ENCODE results near the gene EPN2. TPM values are rescaled to one million over a fixed set of nuclear protein-coding genes. Genes with fewer than 3 reads are reported as not detected.
"Not testable (repeated sequence)": the region's sequence is repeated elsewhere in the genome, so short reads cannot be mapped to it uniquely, and the experiment has no call there.

The EPN2 gene
- total RNA-seq = 1 to 10 TPM; 6.3 to 7.7 TPM

DNA sequence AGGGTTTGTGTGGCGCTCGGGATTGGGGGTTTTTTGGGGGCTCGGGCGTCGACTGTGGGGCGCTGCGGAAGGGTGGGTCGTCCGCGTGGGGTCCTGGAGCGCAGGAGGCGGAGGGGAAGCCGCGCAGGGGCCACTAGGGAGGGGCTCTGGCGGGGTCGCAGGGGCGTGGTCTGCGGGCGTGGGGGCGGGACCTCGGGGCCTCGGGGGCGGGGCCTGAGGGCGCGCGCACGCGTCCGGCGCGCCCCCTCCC is at the start of gene EPN2:
EPN2 (plus strand) TSS at position 228 of the 250 bp plus-strand sequence. CDS start 45,754 bp downstream, outside the sequence.
- POLR2A ChIA-PET; H3K4me1 Mint-ChIP-seq; H3K27ac Mint-ChIP-seq; CTCF ChIA-PET; H3K9me3 Mint-ChIP-seq; H3K36me3 Mint-ChIP-seq (ENCODE audit: low read depth): not testable (repeated sequence)
- peaks cover 12% of the 10 kb centered on the region for H3K27me3 Mint-ChIP-seq
- DNase-seq = peak; percentile 59
- H3K4me3 Mint-ChIP-seq = peak within 1 kb of the TSS; percentile 80

DNA sequence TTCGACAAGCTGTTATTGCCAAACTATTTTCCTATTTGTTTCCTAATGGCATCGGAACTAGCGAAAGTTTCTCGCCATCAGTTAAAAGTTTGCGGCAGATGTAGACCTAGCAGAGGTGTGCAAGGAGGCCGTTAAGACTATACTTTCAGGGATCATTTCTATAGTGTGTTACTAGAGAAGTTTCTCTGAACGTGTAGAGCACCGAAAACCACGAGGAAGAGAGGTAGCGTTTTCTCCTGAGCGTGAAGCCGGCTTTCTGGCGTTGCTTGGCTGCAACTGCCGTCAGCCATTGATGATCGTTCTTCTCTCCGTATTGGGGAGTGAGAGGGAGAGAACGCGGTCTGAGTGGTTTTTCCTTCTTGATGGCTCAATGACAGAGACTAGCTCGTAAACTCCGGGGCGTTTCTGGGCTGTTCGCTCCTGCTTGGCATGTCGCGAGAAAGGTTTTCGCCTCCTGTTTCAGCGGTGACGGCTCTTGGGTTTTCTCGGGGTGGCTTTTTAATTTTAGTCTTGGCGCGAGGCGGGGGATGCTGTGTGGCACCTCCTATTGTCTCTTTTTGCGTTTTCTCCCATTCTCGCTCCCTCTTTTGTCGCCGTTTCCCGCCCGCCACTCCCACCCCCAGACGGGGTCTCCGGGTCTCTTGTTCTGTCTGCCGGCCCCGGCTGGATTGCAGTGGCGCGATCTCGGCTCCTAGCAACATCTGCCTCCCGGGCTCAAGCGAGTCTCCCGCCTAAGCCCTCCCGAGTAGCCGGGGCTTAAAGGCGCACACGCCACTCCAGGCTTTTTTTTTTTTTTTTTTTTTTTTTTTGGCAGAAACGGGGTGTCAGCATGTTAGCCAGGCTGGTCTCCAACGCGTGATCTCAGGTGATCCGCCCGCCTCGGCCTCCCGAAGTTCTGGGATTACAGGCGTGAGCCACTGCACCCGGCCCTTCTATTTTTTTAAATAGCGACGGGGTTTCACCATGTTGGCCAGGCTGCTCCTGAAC is 49.0 kb upstream of the EPN2 start:
- H3K9me3 Mint-ChIP-seq; H3K4me1 Mint-ChIP-seq; H3K27ac Mint-ChIP-seq; H3K27me3 Mint-ChIP-seq; POLR2A ChIA-PET; DNase-seq; CTCF ChIA-PET; H3K36me3 Mint-ChIP-seq (ENCODE audit: low read depth); H3K4me3 Mint-ChIP-seq: not testable (repeated sequence)

DNA sequence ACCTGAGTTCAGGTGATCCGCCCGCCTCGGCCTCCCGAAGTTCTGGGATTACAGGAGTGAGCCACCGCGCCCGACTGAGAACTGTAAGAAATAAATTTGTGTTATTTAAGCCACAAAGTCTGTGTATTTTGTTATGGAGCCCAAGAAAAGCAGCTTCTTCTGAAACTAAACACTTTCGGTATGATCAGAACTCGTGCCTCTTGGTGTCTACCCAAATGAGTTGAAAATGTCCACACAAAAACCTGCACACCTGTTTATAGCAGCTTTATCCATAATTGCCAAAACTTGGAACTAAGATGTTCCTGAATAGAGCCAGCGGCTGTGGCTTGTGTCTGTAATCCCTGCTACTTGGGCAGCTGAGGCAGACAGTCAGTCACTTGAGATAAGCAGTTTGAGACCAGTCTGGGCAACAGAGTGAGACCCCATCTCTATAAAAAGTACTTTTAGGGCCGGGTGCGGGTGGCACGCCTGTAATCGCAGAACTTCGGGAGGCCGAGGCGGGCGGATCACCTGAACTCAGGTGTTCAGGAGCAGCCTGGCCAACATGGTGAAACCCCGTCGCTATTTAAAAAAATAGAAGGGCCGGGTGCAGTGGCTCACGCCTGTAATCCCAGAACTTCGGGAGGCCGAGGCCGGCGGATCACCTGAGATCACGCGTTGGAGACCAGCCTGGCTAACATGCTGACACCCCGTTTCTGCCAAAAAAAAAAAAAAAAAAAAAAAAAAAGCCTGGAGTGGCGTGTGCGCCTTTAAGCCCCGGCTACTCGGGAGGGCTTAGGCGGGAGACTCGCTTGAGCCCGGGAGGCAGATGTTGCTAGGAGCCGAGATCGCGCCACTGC is 48.1 kb upstream of the EPN2 start:
- H3K36me3 Mint-ChIP-seq (ENCODE audit: low read depth); POLR2A ChIA-PET; CTCF ChIA-PET; H3K4me3 Mint-ChIP-seq; DNase-seq; H3K27me3 Mint-ChIP-seq; H3K9me3 Mint-ChIP-seq; H3K27ac Mint-ChIP-seq; H3K4me1 Mint-ChIP-seq: not testable (repeated sequence)

DNA sequence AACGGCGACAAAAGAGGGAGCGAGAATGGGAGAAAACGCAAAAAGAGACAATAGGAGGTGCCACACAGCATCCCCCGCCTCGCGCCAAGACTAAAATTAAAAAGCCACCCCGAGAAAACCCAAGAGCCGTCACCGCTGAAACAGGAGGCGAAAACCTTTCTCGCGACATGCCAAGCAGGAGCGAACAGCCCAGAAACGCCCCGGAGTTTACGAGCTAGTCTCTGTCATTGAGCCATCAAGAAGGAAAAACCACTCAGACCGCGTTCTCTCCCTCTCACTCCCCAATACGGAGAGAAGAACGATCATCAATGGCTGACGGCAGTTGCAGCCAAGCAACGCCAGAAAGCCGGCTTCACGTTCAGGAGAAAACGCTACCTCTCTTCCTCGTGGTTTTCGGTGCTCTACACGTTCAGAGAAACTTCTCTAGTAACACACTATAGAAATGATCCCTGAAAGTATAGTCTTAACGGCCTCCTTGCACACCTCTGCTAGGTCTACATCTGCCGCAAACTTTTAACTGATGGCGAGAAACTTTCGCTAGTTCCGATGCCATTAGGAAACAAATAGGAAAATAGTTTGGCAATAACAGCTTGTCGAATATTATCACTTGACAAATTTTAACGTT is 47.3 kb upstream of the EPN2 start:
- DNase-seq; H3K9me3 Mint-ChIP-seq; H3K27me3 Mint-ChIP-seq; H3K27ac Mint-ChIP-seq; H3K4me3 Mint-ChIP-seq; POLR2A ChIA-PET; CTCF ChIA-PET; H3K4me1 Mint-ChIP-seq; H3K36me3 Mint-ChIP-seq (ENCODE audit: low read depth): not testable (repeated sequence)

DNA sequence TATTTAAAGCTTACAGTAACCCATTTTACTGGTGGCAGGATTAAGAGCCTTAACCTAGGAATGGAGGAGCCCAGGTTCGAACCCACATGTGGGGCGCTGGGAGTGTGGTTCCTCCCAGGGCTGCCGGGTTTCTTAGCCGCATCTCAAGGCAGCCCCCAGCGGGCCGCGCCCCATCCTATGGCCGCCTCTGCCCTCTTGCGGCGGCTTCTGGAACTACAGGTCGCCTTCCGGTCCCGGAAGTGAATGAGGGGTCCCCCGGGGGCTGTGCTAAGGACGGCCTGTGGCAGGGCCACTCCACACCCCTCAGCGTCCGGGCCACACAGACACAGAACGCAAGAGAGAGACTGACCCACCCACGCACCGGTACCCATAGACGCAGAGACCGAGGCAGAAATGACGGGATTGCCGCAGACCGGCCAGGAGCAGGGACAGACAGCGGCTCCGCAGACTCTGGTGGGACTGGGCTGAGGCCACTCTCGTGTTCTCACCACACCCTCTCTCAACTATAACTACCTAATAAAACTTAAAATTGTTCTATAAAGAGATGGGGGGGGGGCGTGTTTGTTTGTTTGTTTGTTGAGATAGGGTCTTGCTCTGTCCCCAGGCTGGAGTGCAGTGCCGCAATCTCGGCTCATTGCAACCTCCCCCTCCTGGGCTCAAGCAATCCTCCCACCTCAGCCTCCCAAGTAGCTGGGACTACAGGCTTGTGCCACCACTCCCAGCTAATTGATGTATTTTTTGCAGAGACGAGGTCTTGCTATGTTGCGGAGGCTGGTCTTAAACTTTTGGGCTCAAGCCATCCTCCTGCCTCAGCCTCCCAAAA is 40.6 kb upstream of the EPN2 start:
- H3K4me1 Mint-ChIP-seq; H3K36me3 Mint-ChIP-seq (ENCODE audit: low read depth); POLR2A ChIA-PET; H3K9me3 Mint-ChIP-seq; DNase-seq; CTCF ChIA-PET; H3K27ac Mint-ChIP-seq; H3K27me3 Mint-ChIP-seq; H3K4me3 Mint-ChIP-seq: not testable (repeated sequence)

DNA sequence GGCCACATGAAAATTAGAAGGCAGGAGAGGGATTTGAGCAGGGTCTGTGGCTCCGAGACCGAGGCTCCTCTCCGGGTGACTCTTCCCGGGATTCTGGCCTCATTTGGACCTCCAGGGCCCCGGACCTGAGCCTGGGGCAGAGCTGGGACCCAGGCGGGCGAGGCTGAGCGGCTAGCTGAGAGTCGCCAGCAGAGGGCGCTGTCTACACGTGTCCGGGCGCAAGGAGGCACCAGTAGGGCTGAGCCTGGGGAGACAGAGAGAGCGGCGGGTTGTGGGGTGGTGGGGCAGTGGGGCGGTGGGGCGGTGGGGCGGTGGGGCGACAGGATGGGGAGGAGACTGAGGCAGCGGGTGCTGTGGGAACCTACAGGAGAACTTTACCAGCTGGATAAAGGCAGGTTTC is 34.7 kb upstream of the EPN2 start:
- H3K4me1 Mint-ChIP-seq; H3K27me3 Mint-ChIP-seq; POLR2A ChIA-PET; CTCF ChIA-PET; H3K9me3 Mint-ChIP-seq; H3K36me3 Mint-ChIP-seq (ENCODE audit: low read depth); DNase-seq; H3K4me3 Mint-ChIP-seq; H3K27ac Mint-ChIP-seq: not testable (repeated sequence)

DNA sequence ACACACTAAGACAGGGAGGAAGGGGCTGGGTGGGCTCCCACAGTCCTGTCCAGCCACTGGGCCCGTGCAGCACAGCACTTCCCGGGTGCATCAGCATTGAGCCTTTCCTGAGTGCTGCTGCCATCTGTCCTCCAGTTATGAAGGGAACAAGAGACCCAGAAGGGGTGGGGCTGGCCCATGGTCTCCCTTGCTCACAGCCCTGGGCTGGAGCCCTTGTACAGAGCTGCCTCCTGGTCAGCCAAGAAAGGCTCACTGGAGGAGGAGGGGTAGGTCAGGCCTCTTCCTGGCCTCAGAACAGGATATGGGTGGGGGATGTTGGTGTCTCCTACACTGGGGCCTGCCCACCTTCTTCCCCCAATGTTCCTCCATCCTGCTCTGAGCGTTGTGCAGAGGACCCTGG is 33.7 kb upstream of the EPN2 start:
- H3K4me3 Mint-ChIP-seq; H3K9me3 Mint-ChIP-seq; H3K27ac Mint-ChIP-seq; DNase-seq; H3K36me3 Mint-ChIP-seq (ENCODE audit: low read depth); H3K4me1 Mint-ChIP-seq; POLR2A ChIA-PET; CTCF ChIA-PET; H3K27me3 Mint-ChIP-seq: not testable (repeated sequence)

DNA sequence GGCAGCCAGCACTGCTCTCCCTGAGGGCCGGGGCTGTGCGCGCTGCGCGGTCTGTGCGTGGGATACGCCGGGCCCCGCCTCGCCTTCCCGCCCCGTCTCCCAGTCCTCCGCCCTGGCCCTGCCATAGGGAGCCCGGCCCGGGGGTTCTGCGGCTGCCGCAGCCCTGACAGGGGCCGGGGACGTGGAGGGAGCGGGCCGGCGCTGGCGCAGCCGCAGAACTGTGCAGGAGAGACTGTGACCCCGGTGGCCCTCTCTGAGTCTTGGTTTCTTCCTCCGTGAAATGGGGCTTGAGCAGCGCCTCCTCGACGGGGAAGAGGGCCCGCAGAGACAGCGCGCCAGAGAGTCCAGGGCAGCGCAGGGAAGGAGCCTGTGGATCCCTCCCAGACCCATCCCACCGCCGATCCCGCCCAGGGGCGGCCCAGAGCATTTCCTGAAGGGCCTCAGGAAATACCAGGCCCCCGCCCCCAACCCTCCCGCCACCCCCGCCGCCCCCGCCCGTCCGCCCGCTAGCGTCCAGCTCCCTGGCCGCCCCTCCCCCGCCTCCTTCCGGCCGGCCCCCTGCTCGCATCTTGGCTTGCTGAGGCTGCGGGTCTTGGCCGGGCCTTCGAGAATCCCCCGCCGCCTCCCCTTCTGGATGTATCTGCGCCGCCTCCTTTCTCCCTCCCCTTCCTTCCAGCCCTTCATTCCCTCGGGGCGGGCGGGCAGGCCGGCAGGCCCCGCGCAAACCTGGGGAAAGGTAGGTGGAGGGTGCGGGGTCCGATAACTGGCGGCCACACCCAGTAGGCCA is 21.9 kb upstream of the EPN2 start:
- H3K27ac Mint-ChIP-seq; H3K27me3 Mint-ChIP-seq; DNase-seq; H3K4me1 Mint-ChIP-seq; CTCF ChIA-PET; H3K36me3 Mint-ChIP-seq (ENCODE audit: low read depth); H3K9me3 Mint-ChIP-seq; POLR2A ChIA-PET; H3K4me3 Mint-ChIP-seq: not testable (repeated sequence)

DNA sequence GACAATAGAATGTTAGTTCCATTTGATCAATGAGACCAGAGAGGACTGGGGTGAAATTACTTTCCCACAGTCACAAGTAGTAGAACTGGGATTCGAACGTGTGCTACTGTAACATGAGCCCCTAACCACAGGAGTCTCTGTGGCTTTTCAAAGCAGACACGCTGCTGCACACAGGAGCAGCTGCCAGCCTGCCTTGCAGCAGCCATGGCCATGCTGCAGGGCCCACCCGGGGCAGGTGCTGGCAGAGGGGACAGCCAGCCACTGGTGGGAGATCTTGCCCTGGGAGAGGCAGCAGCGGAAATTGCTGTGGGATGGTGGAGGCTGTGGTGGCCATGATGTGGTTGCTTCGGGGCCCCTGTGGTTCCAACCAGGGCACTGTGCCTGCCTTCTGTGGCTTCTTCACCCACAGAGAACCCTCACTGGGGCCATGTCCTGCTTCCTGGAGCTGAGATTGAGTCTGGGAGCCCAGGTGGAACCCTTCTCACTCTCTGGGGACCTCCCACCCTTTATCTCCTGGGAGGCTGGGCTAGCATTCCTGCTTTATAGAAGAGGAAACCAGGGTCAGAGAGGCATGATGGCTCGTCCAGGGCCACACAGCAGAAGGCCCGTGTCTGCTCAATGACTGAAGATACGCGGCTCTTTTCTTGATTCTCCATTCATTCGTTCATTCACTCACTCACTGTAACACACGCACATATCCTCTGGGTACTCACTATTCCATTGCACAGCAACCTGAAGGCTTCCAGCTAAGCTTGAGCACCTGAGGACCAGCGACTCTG is 20.8 kb upstream of the EPN2 start:
- H3K27ac Mint-ChIP-seq; DNase-seq; H3K4me1 Mint-ChIP-seq; H3K36me3 Mint-ChIP-seq (ENCODE audit: low read depth); CTCF ChIA-PET; H3K4me3 Mint-ChIP-seq; H3K27me3 Mint-ChIP-seq; POLR2A ChIA-PET; H3K9me3 Mint-ChIP-seq: not testable (repeated sequence)

DNA sequence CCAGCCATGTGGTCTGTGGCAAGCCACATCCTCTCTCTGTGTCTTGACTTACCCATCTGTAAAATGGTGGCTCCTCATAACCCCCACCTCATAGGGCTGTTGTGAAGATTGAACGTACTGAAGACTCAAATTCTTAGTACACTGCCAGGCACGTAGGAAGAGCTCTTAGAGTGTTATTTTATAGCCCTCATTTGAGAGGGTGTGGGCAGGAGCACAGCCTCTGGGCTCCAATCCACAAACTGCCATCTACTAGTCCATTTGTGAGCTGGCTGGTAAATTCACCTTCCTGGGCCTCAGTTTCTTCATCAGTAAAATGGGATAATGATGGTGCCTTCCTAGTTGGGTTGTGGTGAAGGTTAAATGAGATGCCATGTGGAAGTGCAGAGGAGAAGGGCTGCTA is 18.3 kb upstream of the EPN2 start:
- H3K27ac Mint-ChIP-seq; H3K36me3 Mint-ChIP-seq (ENCODE audit: low read depth); H3K27me3 Mint-ChIP-seq; POLR2A ChIA-PET; DNase-seq; H3K4me1 Mint-ChIP-seq; H3K9me3 Mint-ChIP-seq; H3K4me3 Mint-ChIP-seq; CTCF ChIA-PET: not testable (repeated sequence)

DNA sequence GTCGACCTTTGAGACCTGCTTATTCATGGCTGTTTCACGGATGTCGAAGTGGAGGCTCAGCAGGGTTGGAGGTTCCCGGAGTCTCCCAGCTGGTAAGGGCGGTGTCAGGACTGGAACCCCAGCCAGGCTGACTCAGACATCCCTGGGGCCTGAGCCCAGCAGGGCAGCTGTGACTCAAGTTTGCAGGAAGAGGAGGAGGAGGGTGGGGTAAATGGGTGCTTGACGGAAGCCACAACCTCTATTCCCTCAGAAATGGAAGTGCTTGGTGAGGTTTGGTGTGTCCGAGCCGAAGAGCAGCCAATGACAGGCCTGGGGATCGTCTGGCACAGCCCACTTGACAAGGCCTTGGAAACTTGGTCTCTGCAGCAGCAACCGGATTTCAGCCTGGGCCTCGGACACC is 17.8 kb upstream of the EPN2 start:
- H3K27me3 Mint-ChIP-seq; CTCF ChIA-PET; H3K4me3 Mint-ChIP-seq; H3K9me3 Mint-ChIP-seq; H3K27ac Mint-ChIP-seq; DNase-seq; H3K4me1 Mint-ChIP-seq; POLR2A ChIA-PET; H3K36me3 Mint-ChIP-seq (ENCODE audit: low read depth): not testable (repeated sequence)

DNA sequence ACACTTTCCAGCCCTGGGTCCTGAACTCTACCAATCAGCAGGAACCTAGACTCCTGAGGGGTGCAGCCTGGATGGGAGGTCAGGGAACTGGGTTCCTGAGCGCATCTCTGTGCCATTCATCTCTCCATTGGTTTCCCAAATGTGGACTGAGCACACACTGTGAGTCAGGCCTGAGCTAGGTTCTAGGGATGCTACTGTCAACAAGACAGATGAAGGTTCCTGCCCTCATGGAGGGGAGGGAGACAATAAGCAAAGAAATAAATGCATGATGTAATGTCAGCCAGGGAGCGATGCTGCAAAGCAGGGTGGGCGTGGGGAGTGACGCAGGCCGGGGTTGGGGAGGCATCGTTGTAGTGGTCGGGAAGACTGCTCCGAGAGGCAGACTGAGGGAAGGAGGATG is 17.0 kb upstream of the EPN2 start:
- H3K4me1 Mint-ChIP-seq; H3K9me3 Mint-ChIP-seq; CTCF ChIA-PET; DNase-seq; H3K4me3 Mint-ChIP-seq; H3K36me3 Mint-ChIP-seq (ENCODE audit: low read depth); POLR2A ChIA-PET; H3K27me3 Mint-ChIP-seq; H3K27ac Mint-ChIP-seq: not testable (repeated sequence)
